ENCODE data around the gene THAP6. TPM values are rescaled to one million over a fixed set of nuclear protein-coding genes. Genes with fewer than 3 reads are reported as not detected.

THAP6 gene
- total RNA-seq, 1 experiment from 2014 or later, result 25.5 TPM

GRCh38 chr4:75496406-75496805 is 17.9 kb upstream of the THAP6 start (continued):
- TF ChIP-seq CTCF (IDR thresholded peaks at IDR 0.05 in 2 of 3, conservative IDR thresholded peaks at IDR 0.05 in 1 of 3; ENCODE audit: borderline replicate concordance in 1 of 3, insufficient read depth in 1 of 3, low read depth in 2 of 3, low read length in 2 of 3) (no peak), JUND (IDR thresholded peaks at IDR 0.05) (no peak), EGR1 (IDR thresholded peaks at IDR 0.05; ENCODE audit: low read depth) (no peak), ZFX (IDR thresholded peaks at IDR 0.05) (no peak)

GRCh38 chr4:75497133-75497532 is 17.1 kb upstream of the THAP6 start:
- intact Hi-C loops (cut with micrococcal nuclease), result no loop called here
- Histone ChIP-seq H3K27ac (ENCODE audit: low read depth, low read length) (no peak overlapping the region), H4K20me1 (ENCODE audit: insufficient read depth) (no peaks in the 10 kb centered on the region), H3K4me3 (replicated peaks in 1 of 2; ENCODE audit: low read depth in 1 of 2, low read length in 2 of 2) (no peak overlapping the region), H3K36me3 (ENCODE audit: control insufficient read depth in 1 of 2, insufficient read depth in 2 of 2, low read length in 2 of 2) (peaks cover 0 to 25% of the 10 kb centered on the region in 2 experiments; a peak in 2 of 4 replicates), H3K9ac (ENCODE audit: low read length) (no peak overlapping the region), H3K9me2 (ENCODE audit: insufficient read depth) (no peaks in the 10 kb centered on the region), H3K79me2 (ENCODE audit: insufficient read depth, low read length) (peaks cover 88% of the 10 kb centered on the region), H3K4me2 (ENCODE audit: low read length) (no peak overlapping the region), H3K9me3 (ENCODE audit: control insufficient read depth in 1 of 2, insufficient read depth in 1 of 2, low read depth in 1 of 2, low read length in 2 of 2) (no peaks in the 10 kb centered on the region), H2AFZ (ENCODE audit: low read depth, low read length, poor library complexity, severe bottlenecking) (no peak overlapping the region), H3K4me1 (ENCODE audit: control insufficient read depth in 1 of 2, insufficient read depth in 2 of 2, low read length in 2 of 2) (no peaks in the 10 kb centered on the region), H3K27me3 (ENCODE audit: insufficient read depth, low read length) (no peaks in the 10 kb centered on the region)
- no peak for DNase-seq (ENCODE audit: low read depth, low spot score)
- no TSS peak for BruUV-seq (replicated peaks)
- POLR2A ChIA-PET, result no interaction called here
- no peak for ATAC-seq
- TF ChIP-seq CBX3 (IDR thresholded peaks at IDR 0.05; ENCODE audit: low read depth) (no peak), CTCF (IDR thresholded peaks at IDR 0.05 in 2 of 3, conservative IDR thresholded peaks at IDR 0.05 in 1 of 3; ENCODE audit: borderline replicate concordance in 1 of 3, insufficient read depth in 1 of 3, low read depth in 2 of 3, low read length in 2 of 3) (no peak), JUND (IDR thresholded peaks at IDR 0.05) (no peak), FOSL1 (IDR thresholded peaks at IDR 0.05; ENCODE audit: low read depth) (no peak), SP1 (IDR thresholded peaks at IDR 0.05; ENCODE audit: low read depth) (no peak), POLR2A (IDR thresholded peaks at IDR 0.05; ENCODE audit: borderline replicate concordance, extremely low read depth, insufficient read depth, insufficient read length) (no peak), SRF (IDR thresholded peaks at IDR 0.05; ENCODE audit: low read depth) (no peak), ZFX (IDR thresholded peaks at IDR 0.05) (no peak), TCF7L2 (IDR thresholded peaks at IDR 0.05; ENCODE audit: borderline replicate concordance, extremely low read depth, insufficient read depth, insufficient read length) (no peak), EGR1 (IDR thresholded peaks at IDR 0.05; ENCODE audit: low read depth) (no peak), EZH2 (IDR thresholded peaks at IDR 0.05) (no peak)
- TF ChIP-seq, protein P1, sequence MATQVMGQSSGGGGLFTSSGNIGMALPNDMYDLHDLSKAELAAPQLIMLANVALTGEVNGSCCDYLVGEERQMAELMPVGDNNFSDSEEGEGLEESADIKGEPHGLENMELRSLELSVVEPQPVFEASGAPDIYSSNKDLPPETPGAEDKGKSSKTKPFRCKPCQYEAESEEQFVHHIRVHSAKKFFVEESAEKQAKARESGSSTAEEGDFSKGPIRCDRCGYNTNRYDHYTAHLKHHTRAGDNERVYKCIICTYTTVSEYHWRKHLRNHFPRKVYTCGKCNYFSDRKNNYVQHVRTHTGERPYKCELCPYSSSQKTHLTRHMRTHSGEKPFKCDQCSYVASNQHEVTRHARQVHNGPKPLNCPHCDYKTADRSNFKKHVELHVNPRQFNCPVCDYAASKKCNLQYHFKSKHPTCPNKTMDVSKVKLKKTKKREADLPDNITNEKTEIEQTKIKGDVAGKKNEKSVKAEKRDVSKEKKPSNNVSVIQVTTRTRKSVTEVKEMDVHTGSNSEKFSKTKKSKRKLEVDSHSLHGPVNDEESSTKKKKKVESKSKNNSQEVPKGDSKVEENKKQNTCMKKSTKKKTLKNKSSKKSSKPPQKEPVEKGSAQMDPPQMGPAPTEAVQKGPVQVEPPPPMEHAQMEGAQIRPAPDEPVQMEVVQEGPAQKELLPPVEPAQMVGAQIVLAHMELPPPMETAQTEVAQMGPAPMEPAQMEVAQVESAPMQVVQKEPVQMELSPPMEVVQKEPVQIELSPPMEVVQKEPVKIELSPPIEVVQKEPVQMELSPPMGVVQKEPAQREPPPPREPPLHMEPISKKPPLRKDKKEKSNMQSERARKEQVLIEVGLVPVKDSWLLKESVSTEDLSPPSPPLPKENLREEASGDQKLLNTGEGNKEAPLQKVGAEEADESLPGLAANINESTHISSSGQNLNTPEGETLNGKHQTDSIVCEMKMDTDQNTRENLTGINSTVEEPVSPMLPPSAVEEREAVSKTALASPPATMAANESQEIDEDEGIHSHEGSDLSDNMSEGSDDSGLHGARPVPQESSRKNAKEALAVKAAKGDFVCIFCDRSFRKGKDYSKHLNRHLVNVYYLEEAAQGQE (IDR thresholded peaks at IDR 0.05; ENCODE audit: low read depth), result no peak
- TF ChIP-seq, protein P2, sequence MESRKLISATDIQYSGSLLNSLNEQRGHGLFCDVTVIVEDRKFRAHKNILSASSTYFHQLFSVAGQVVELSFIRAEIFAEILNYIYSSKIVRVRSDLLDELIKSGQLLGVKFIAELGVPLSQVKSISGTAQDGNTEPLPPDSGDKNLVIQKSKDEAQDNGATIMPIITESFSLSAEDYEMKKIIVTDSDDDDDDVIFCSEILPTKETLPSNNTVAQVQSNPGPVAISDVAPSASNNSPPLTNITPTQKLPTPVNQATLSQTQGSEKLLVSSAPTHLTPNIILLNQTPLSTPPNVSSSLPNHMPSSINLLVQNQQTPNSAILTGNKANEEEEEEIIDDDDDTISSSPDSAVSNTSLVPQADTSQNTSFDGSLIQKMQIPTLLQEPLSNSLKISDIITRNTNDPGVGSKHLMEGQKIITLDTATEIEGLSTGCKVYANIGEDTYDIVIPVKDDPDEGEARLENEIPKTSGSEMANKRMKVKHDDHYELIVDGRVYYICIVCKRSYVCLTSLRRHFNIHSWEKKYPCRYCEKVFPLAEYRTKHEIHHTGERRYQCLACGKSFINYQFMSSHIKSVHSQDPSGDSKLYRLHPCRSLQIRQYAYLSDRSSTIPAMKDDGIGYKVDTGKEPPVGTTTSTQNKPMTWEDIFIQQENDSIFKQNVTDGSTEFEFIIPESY (IDR thresholded peaks at IDR 0.05; ENCODE audit: extremely low read depth, insufficient replicate concordance, low read length), result no peak
- RAD21 ChIA-PET (ENCODE audit: low non-redundant PET in 1 of 2, low total read pairs in 2 of 2, uncharacterized antibody in 2 of 2, unreplicated experiment in 2 of 2), result no interaction called here
- CTCF ChIA-PET, result no interaction called here

All from HCT116 (cell line).